HFFc6 (cell line): ENCODE data around the gene SLC5A8. TPM values are rescaled to one million over a fixed set of nuclear protein-coding genes. Genes with fewer than 3 reads are reported as not detected.

Experiments used
- DNase-seq: peaks from one replicate; pipeline ENCODE4 v3.0.0-alpha.2; 2018
- H3K27ac Mint-ChIP-seq: 2 replicates; pipeline ENCODE4 v1.8.0; 2020; ENCODE audit warnings: mild to moderate bottlenecking, mixed read lengths
- H3K27me3 Mint-ChIP-seq: 2 replicates; pipeline ENCODE4 v1.8.0; 2021; ENCODE audit warnings: mild to moderate bottlenecking, moderate library complexity, mixed read lengths; ENCODE audit not compliant: insufficient read depth
- H3K36me3 Mint-ChIP-seq: 2 replicates; pipeline ENCODE4 v1.8.0; 2021; ENCODE audit warnings: low read depth, mixed read lengths
- H3K4me1 Mint-ChIP-seq: 2 replicates; pipeline ENCODE4 v1.8.0; 2020; ENCODE audit warnings: low read depth, mixed read lengths
- H3K4me3 Mint-ChIP-seq: 2 replicates; pipeline ENCODE4 v1.8.0; 2020; ENCODE audit warnings: mild to moderate bottlenecking, moderate library complexity, mixed read lengths
- H3K9me3 Mint-ChIP-seq: 2 replicates; pipeline ENCODE4 v1.8.0; 2020; ENCODE audit warnings: mild to moderate bottlenecking, mixed read lengths
- CTCF ChIP-seq: fragments of 200-600 bp; sonication (generic); IDR thresholded peaks from 2 replicates; pipeline ENCODE4 v1.5.0; 2021; ENCODE audit warnings: antibody characterized with exemption, mild to moderate bottlenecking
- total RNA-seq, 6 experiments: library from RNA; stranded (reverse); fragmentation: NEBNext Ultra II Directional; extraction: Animal tissue kit (Norgen Biotek cat#: 25700); gene quantifications; 2 replicates in 1 of 6; 3 replicates in 5 of 6; pipeline ENCODE4 v1.2.3, GENCODE V29; 2021

SLC5A8 gene
- total RNA-seq, 6 experiments from 2014 or later, result not detected

DNA sequence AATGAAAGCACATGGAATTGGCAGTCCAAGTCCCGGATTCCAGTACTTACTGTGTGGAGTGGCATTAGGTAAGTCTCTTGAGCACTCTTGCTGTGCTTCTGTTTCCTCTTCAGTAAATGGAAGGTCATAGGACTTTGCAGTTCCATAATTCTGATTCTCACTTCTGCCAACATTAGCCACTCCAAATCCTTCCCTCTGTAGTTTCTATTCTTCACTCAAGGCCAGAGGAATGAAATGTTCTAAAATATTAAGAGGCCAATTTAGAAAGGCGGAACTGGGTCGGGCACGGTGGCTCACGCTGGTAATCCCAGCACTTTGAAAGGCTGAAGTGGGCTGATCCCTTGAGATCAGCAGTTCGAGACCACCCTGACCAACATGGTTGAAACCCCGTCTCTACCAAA lies 19.8 kb upstream of the SLC5A8 start:
- DNase-seq, result no peak
- Mint-ChIP-seq H3K27ac (peak overlapping the region; percentile 82), H3K27me3 (peaks cover 2% of the 10 kb centered on the region; the same call in 1 of the 2 replicates), H3K4me1 (peaks cover 11% of the 10 kb centered on the region), H3K9me3 (no peaks in the 10 kb centered on the region), H3K36me3 (no peaks in the 10 kb centered on the region), H3K4me3 (no peak overlapping the region)
- no peak for TF ChIP-seq CTCF

DNA sequence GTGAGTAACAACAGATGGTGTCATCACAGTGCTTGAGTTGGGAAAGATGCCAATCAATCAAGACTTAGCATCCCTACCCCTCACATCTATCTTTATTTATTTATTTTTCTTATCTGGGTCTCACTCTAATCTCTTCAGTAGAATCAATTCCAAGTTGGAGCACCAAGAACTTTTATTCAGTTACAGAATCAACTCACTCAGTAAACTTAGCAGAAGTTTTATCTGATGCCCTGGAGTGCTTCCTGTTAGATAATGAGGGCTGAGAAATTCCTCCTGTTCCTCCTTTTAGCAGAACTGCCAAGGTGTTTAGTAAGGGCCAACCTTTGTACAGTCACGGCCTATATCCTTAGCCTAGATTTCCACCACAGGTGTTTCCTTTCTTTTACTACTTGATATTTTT lies 11.3 kb upstream of the SLC5A8 start:
- H3K27me3 Mint-ChIP-seq, result peaks cover 3% of the 10 kb centered on the region
- TF ChIP-seq CTCF, result no peak
- H3K36me3 Mint-ChIP-seq, result no peaks in the 10 kb centered on the region
- H3K27ac Mint-ChIP-seq, result no peak overlapping the region
- DNase-seq, result no peak
- no peaks in the 10 kb centered on the region for H3K4me1 Mint-ChIP-seq
- no peak overlapping the region for H3K4me3 Mint-ChIP-seq
- peaks cover 16% of the 10 kb centered on the region for H3K9me3 Mint-ChIP-seq

GRCh38 chr12:101216810-101217209 lies 6.8 kb upstream of the SLC5A8 start:
- Mint-ChIP-seq H3K27ac (no peak overlapping the region), H3K4me1 (no peaks in the 10 kb centered on the region), H3K4me3 (no peak overlapping the region), H3K27me3 (no peaks in the 10 kb centered on the region; the same call in 1 of the 2 replicates), H3K9me3 (peaks cover 32% of the 10 kb centered on the region), H3K36me3 (no peaks in the 10 kb centered on the region)
- TF ChIP-seq CTCF, result no peak
- no peak for DNase-seq

- no peaks in the 10 kb centered on the region for H3K27me3 Mint-ChIP-seq
- DNase-seq, result no peak
- peaks cover 10% of the 10 kb centered on the region for H3K9me3 Mint-ChIP-seq
- H3K36me3 Mint-ChIP-seq, result no peaks in the 10 kb centered on the region
- TF ChIP-seq CTCF, result no peak
- no peak overlapping the region for H3K27ac Mint-ChIP-seq
- H3K4me3 Mint-ChIP-seq, result no peak overlapping the region
- H3K4me1 Mint-ChIP-seq, result no peaks in the 10 kb centered on the region
Observed at GRCh38 chr12:101207086-101207780, 2.8 kb downstream of the SLC5A8 start.

DNA sequence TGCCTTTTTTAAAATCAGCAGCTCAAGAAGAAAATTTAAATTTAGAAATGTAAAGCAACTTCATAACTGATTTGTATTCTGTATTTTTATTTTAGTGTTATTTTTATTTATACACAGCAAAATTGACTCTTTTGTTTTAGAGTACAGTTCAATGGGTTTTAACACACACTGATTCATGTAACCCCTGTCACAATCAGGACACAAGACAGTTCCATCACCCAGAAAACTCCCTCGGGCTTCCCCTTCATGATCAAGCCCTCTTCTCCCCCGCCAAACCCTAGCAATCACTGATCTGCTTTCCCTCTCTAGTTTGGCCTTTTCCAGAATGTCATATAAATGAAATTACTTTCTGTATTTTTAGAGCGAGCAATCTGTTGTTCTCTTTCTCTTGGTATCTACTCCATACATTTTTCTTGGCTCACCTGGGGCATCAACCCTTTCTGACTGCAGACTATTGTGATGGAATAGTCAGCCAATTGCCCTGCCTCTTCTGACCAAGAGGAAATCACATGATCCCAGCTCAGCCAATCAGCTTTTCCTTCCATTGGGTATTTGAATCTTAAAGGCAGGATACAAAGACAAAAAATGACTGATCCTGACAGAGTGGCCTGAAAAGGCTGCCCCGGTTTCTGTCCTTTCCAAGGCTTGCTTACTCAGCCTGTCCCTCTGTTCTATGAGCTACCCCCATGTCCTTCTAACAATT lies 5.3 kb downstream of the SLC5A8 start:
- H3K4me3 Mint-ChIP-seq, result no peak overlapping the region
- TF ChIP-seq CTCF, result no peak
- H3K9me3 Mint-ChIP-seq, result peaks cover 10% of the 10 kb centered on the region
- no peaks in the 10 kb centered on the region for H3K36me3 Mint-ChIP-seq
- H3K4me1 Mint-ChIP-seq, result no peaks in the 10 kb centered on the region
- DNase-seq, result no peak
- no peak overlapping the region for H3K27ac Mint-ChIP-seq
- no peaks in the 10 kb centered on the region for H3K27me3 Mint-ChIP-seq
